Nephron progenitor cell (in vitro differentiated cells): Measurements from ENCODE around the gene CDH4.

Source experiments
- DNase-seq: peaks from one replicate; pipeline ENCODE4 v3.0.0; 2021
- H3K27ac Mint-ChIP-seq: 2 replicates; pipeline ENCODE4 v1.8.0; 2021; ENCODE audit warnings: mild to moderate bottlenecking, moderate library complexity, mixed read lengths
- H3K27me3 Mint-ChIP-seq: 2 replicates; pipeline ENCODE4 v1.8.0; 2021; ENCODE audit warnings: mild to moderate bottlenecking, low read depth, mixed read lengths; ENCODE audit not compliant: poor library complexity
- H3K36me3 Mint-ChIP-seq: 2 replicates; pipeline ENCODE4 v1.8.0; 2021; ENCODE audit warnings: low read depth, mixed read lengths
- H3K4me1 Mint-ChIP-seq: 2 replicates; pipeline ENCODE4 v1.8.0; 2021; ENCODE audit warnings: mixed read lengths
- H3K4me3 Mint-ChIP-seq: 2 replicates; pipeline ENCODE4 v1.8.0; 2021; ENCODE audit warnings: mild to moderate bottlenecking, moderate library complexity, mixed read lengths
- H3K9me3 Mint-ChIP-seq: 2 replicates; pipeline ENCODE4 v1.8.0; 2021; ENCODE audit warnings: mild to moderate bottlenecking, moderate library complexity, mixed read lengths
- CTCF ChIP-seq: fragments of 200-600 bp; sonication (generic); IDR thresholded peaks from 2 replicates; pipeline ENCODE4 v1.5.0; 2021; ENCODE audit warnings: antibody characterized with exemption

The CDH4 gene

GRCh38 chr20:61408951-61409740, 157.1 kb downstream of the CDH4 start:
- no peak for TF ChIP-seq CTCF
- DNase-seq: no peak
- no peak overlapping the region for H3K27ac Mint-ChIP-seq
- H3K36me3 Mint-ChIP-seq: peaks cover 9% of the 10 kb centered on the region
- peaks cover 4% of the 10 kb centered on the region for H3K27me3 Mint-ChIP-seq
- H3K4me3 Mint-ChIP-seq: no peak overlapping the region
- H3K9me3 Mint-ChIP-seq: peaks cover 13% of the 10 kb centered on the region
- no peaks in the 10 kb centered on the region for H3K4me1 Mint-ChIP-seq

GRCh38 chr20:61411743-61412142, 159.7 kb downstream of the CDH4 start:
- Mint-ChIP-seq H3K4me3 (no peak overlapping the region), H3K4me1 (no peaks in the 10 kb centered on the region), H3K9me3 (peaks cover 3% of the 10 kb centered on the region), H3K27me3 (peaks cover 13% of the 10 kb centered on the region), H3K36me3 (peaks cover 3% of the 10 kb centered on the region), H3K27ac (no peak overlapping the region)
- TF ChIP-seq CTCF: no peak
- DNase-seq: no peak

DNA sequence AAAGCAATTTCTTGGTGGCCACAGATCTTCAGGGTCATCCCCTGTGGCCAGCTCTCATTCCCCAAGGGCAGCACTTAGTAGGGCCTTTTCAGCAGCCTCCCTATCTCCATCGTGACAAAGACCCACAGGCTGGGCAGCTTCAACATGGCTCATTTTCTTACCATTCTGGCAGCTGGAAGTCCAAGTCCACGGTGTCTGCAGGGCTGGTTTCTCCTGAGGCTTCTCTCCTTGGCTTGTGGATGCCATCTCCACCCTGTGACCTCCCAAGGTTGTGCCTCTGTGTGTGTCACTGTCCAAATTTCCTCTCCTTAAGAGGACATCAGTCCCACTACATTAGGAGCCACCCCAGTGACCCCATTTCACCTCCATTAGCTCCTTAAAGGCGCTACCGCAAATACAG, 161.7 kb downstream of the CDH4 start:
- no peaks in the 10 kb centered on the region for H3K4me1 Mint-ChIP-seq
- no peak for TF ChIP-seq CTCF
- H3K4me3 Mint-ChIP-seq: no peak overlapping the region
- no peak overlapping the region for H3K27ac Mint-ChIP-seq
- no peaks in the 10 kb centered on the region for H3K9me3 Mint-ChIP-seq
- H3K36me3 Mint-ChIP-seq: no peaks in the 10 kb centered on the region
- H3K27me3 Mint-ChIP-seq: peaks cover 18% of the 10 kb centered on the region
- no peak for DNase-seq

- TF ChIP-seq CTCF: no peak
- Mint-ChIP-seq H3K27ac (no peak overlapping the region), H3K27me3 (peaks cover 14% of the 10 kb centered on the region), H3K4me1 (no peaks in the 10 kb centered on the region), H3K4me3 (no peak overlapping the region), H3K36me3 (no peaks in the 10 kb centered on the region), H3K9me3 (no peaks in the 10 kb centered on the region)
- no peak for DNase-seq
These were observed 162.5 kb downstream of the CDH4 start for GRCh38 chr20:61414455-61414991.

- TF ChIP-seq CTCF: no peak
- no peak for DNase-seq
- Mint-ChIP-seq H3K36me3 (no peaks in the 10 kb centered on the region), H3K27me3 (peaks cover 14% of the 10 kb centered on the region), H3K4me3 (no peak overlapping the region), H3K27ac (peak overlapping the region; percentile 42), H3K9me3 (no peaks in the 10 kb centered on the region), H3K4me1 (no peaks in the 10 kb centered on the region)
These were observed 164.5 kb downstream of the CDH4 start for GRCh38 chr20:61416546-61416945.
